C4-2B (cell line): Measurements from ENCODE around the gene FSIP2.

Source experiments
- H3K27ac ChIP-seq: fragments of 450-650 bp; 2 replicates; pipeline ENCODE4 v1.5.1; 2017
- CTCF ChIP-seq: fragments of 450-650 bp; conservative IDR thresholded peaks from 2 replicates; pipeline ENCODE4 v1.5.1; 2017; ENCODE audit warnings: mild to moderate bottlenecking
- ZFX ChIP-seq: fragments of 450-650 bp; IDR thresholded peaks from 2 replicates; pipeline ENCODE4 v1.6.1; 2017

Gene FSIP2

GRCh38 chr2:185811580-185811979, 73.0 kb downstream of the FSIP2 start:
- TF ChIP-seq CTCF = no peak
- TF ChIP-seq ZFX = no peak
- H3K27ac ChIP-seq = no peak overlapping the region

- no peak for TF ChIP-seq ZFX
- no peak for TF ChIP-seq CTCF
- H3K27ac ChIP-seq = no peak overlapping the region
Measured at GRCh38 chr2:185813707-185814106, 75.1 kb downstream of the FSIP2 start.

GRCh38 chr2:185817991-185818390, 79.4 kb downstream of the FSIP2 start:
- no peak overlapping the region for H3K27ac ChIP-seq
- TF ChIP-seq ZFX = no peak
- TF ChIP-seq CTCF = no peak

GRCh38 chr2:185821467-185821866, 82.9 kb downstream of the FSIP2 start:
- TF ChIP-seq CTCF (no peak), ZFX (no peak)
- no peak overlapping the region for H3K27ac ChIP-seq

GRCh38 chr2:185823773-185824172, 85.2 kb downstream of the FSIP2 start:
- no peak overlapping the region for H3K27ac ChIP-seq
- no peak for TF ChIP-seq ZFX
- no peak for TF ChIP-seq CTCF

GRCh38 chr2:185825557-185825956, 87.0 kb downstream of the FSIP2 start:
- no peak overlapping the region for H3K27ac ChIP-seq
- no peak for TF ChIP-seq ZFX
- TF ChIP-seq CTCF = no peak

- no peak overlapping the region for H3K27ac ChIP-seq
- TF ChIP-seq CTCF (no peak), ZFX (no peak)
Measured at GRCh38 chr2:185828326-185828725, 89.7 kb downstream of the FSIP2 start.

GRCh38 chr2:185833864-185834263, 95.3 kb downstream of the FSIP2 start:
- H3K27ac ChIP-seq = no peak overlapping the region
- no peak for TF ChIP-seq ZFX
- no peak for TF ChIP-seq CTCF
